HG03025 (cell line): ENCODE measurements around the gene TMEM131.

Source experiments
- ATAC-seq: cut with Tn5 transposase; IDR thresholded peaks from one replicate; pipeline ENCODE4 v1.9.1; 2021; ENCODE audit warnings: mild to moderate bottlenecking, moderate library complexity; ENCODE audit not compliant: unreplicated experiment, low FRiP score

Gene TMEM131

DNA sequence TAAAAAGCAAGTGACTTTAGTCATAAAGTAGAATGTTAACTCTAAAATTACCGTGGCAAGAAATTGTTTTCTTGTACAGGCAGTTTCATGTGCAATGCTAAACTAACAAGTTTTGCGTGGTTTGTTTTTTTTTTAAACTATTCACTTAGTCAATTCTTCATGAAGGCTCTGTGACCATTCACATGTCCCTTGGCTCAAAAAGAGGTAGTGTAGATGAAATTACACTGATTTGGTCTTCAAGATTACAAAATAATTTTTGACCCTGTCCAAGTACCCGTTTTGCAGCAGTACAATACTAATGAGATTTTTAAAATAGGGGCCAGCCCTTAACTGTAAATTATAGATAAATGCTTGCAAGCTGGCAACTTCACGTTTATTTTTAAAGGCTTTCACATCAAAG, 1.3 kb downstream of the TMEM131 start:
- ATAC-seq: no peak

DNA sequence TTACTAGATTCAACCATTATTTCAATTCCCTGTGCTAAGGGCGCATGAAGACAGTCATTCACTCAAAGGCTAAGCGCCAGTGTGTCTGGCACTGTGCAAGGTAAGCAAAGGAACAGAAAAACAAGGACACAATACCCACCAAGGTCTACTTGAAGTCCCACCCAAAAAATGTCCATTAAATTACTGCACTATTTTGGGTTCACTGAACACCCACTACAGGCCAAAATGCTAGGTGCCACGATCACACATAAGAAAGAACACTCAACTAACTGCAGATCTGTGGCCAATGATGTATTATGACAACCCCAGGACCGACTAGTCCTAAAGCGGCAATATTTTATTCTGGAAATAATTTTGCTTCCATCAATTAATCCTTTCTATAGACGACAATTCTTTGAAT, 1.8 kb downstream of the TMEM131 start:
- ATAC-seq: no peak

DNA sequence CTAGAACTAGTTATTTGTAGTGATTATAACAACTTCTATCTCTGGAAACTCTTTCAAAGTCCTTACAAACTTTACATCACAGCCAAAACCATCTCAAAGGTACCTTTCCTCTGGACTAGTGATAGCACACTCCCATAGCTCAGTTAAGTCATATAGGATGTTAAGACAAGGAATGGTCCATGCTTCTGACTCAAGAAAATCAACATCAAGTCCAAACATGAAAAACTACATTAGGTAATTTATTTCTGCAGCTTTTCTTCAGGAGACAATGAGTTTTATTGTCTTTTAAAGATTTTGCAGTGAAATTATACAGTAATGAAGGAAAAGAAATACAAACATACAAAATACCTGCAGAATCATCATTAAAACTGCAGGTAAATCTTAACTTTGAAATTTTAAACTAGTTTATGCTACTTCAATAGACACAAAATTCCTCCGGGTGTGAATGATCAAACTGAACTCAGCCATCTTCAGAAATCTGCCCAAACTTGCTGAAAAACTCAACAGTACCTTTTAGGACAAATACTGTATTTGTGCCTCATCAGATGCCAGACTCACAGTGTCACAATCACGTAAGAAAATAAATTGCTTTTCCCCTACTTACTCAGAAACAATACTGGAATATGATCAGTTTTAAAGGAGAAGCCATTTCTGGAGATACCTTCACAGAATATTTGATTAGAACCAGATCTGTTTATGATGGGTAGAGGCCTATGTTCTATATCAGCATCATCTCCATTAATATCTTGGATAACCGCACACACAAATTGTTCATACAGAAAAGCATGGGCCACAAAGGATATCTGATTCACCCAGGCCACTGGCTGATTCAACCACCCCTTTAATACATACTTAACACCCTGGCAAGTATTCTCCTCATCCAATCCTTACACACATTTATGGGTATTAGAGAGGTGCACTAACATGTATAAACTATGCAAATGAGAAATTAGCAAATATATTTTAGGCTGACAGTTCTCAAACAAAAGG, 2.6 kb downstream of the TMEM131 start:
- no peak for ATAC-seq

DNA sequence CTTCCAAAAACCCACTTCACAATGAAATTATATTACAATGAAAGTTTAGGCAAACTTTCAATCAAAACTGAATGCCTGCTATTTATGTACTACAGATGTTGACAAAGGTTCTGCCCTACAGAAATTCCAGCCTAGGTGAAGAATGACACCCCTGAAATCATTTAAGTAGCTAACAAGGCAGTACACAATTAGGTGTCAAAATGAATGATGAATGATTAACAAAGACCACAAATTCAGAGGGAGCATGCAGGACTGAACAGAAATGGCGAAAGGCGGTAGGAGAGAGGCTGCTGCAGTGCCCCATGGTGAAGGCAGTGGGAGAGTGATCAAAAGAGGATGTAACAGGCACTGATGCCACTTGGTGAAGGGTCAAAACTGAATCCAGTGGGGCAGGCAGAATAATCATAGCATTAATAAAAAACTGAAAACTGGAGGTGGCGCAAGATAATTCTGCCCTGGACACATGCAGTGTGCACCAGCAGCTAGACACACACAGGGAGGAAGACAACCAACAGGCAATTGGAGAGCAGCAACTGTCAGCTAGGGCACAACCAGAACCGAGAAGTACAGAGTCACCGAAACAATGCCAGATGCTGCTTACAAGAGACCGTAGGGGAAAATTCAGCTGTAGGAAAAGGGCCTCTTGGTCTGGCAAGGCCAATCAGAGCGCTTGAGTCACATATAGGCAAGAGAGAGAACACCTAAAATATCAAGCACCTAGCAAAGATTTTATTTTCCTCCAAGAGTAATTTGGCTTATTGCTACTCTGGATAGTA, 4.5 kb downstream of the TMEM131 start:
- ATAC-seq: no peak

DNA sequence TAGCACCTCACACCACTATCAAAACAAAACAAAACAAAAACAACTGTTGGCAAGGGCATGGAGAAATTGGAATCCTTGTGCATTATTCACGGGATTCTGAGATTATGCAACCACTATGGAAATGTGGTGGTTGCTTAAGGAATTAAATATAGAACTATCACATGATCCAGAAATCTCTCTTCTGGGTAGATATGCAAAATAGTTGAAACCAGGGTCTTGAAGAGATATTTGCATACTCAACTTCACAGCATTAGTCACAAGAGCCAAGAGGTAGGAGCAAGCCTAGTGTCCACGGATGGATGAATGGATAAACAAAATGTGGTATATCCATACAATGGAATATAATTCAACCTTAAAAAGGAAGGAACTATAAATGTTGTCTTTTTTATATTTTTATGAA, 7.0 kb downstream of the TMEM131 start:
- ATAC-seq: no peak

DNA sequence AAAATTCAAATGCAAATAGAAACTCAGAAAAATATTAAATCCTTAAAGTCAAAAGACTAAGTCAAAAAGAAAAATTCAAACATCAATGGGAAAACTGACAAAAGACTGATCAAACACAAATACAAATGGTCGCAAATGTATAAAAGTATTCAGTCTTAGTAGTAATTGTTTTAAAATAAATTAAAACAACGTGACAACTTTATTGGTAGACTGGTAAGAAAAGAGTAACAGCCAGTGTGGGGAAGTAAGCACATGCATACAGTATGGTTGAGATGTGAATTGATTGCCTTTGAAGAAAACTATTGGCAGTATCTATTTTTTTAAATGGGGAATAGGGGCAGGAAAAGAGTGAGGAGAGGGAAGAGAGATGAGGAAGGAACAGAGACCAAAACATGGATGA, 9.8 kb downstream of the TMEM131 start:
- ATAC-seq: no peak

DNA sequence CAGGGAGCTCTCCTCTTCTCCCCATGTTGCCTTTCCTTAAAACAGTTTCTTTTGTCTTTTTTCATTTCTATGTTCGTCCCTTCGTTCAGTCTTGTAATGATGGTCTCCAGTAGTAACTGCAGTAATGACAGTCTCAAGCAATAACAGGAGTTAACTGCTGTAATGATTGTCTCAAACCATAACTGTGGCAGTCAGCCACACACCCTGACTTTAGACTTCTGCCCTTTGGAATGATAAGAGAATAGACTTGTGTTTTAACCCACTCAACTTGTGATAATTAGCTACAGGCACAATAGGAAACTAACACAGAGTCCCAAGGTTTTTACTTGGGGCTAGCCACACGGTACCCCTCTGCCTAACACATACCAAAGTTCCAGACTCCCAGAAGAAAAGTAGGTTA, 12.1 kb downstream of the TMEM131 start:
- no peak for ATAC-seq

DNA sequence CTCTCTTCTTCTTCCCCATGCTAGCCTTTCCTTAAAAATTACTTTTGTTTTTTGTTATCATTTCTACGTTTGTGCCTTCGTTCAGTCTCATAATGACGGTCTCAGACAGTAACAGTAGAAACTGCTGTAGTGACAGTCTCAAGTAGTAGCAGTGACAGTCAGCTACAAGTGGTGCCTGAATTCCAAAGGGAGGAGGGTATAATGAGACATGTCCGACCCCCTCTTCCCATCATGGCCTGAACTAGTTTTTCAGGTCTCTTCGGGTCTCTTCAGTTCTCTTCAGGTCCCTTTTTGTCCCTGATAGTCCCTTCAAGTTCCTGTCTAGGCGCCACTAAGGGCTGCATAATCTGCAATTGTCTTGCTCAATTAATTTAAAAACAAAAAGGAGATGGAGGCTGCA, 12.6 kb downstream of the TMEM131 start:
- ATAC-seq: no peak

DNA sequence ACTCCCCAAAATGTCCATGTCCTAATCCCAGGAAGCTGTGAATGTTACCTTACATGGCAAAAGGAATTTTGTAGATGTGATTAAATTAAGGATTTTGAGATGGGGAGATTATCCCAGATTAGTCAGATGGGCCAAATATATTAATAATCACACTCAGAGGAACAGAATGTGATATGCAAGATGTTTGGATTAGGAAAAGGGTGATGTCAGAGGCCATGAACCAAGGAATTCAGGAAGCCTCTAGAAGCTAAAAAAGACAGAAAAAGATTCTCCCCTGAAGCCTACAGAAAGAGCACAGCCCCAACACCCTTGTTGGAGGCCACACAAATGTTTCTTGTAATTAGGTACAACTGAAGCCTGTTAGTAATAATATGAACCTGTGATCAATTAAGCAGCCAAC, 13.1 kb downstream of the TMEM131 start:
- ATAC-seq: no peak

DNA sequence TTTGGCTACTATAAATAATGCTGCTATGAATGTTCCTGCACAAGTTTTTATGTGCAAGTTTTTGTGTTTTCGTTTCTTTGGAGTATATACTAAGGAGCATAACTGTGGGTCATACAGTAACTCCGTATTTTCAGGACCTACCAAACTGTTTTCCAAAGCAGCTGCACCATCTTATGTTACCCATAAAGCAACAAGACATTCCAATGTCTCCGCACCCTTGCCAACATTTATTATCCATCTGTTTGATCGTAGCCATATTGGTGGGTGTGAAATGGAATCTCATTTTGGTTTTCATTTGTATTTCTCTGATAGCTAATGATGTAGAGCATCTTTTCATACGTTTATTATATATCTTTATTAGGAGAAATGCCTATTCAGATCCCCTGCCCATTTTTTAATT, 13.8 kb downstream of the TMEM131 start:
- ATAC-seq: no peak

DNA sequence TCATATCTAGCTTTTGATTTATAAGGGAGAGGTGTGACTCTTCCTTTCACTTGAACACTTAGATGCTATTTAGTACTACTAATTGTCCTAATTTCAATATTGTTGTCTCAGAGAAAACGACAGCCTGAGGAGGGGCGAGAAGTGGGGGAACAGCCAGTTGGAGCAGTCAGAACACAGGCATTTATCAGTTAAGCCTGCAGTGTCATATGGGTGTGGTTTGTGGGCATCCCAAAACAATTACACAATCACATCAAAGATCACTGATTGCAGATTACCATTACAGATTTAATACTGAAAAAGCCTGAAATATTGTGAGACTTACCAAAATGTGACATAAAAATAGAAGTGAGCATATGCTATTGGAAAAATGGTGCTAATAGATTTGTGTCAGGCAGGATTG, 15.8 kb downstream of the TMEM131 start:
- no peak for ATAC-seq

DNA sequence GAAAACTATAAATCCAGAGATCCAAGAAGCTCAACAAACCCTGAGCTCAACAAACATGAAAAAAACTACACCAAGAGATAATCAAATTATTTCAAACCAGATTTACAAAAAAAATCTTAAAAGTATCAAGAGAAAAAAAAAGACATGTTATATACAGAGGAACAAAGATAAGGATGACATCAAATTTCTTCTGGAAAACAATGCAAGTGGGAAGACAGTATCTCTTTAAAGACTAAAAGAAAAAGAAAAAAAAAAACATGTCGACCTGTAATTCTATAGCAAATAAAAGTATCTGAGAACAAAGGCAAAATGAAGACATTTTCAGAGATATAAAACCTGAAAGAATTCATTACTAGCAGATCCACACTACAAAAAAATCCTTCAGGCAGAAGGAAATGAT, 21.3 kb downstream of the TMEM131 start:
- ATAC-seq: no peak

DNA sequence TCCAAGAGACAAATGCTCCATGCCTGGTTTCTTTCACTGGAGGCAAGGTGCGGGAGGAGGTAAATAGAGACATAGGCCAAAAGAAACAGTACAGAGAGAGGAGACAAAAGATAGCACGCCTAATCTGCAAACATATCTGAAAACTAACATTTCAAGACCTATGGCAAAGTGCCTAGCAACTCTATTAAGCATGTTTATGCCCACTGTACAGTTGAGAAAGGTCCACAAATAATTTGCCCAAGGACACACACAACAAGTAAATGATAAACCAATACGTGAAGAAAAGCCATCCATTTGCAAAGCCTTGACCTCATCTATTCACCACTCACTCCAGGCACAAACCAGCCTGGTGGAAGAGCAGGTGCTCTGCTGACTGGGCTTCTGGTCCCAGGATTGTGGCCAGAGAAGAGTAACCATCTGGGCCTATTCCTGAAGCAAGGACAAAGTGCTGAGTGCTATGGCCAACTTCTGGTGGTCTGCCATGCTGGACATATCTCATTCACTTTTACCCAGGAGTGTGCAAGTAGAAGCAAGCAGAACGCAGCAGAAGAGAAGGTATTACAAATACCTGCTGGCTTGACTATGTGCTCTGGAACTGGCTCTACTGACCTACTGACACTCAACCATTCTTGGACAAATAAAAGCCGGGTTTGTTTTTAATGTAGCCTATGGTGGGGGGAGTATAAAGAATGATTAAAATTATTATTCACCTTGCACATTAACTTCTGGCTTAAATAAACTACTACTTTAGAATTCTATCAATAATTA, 25.3 kb downstream of the TMEM131 start:
- no peak for ATAC-seq

DNA sequence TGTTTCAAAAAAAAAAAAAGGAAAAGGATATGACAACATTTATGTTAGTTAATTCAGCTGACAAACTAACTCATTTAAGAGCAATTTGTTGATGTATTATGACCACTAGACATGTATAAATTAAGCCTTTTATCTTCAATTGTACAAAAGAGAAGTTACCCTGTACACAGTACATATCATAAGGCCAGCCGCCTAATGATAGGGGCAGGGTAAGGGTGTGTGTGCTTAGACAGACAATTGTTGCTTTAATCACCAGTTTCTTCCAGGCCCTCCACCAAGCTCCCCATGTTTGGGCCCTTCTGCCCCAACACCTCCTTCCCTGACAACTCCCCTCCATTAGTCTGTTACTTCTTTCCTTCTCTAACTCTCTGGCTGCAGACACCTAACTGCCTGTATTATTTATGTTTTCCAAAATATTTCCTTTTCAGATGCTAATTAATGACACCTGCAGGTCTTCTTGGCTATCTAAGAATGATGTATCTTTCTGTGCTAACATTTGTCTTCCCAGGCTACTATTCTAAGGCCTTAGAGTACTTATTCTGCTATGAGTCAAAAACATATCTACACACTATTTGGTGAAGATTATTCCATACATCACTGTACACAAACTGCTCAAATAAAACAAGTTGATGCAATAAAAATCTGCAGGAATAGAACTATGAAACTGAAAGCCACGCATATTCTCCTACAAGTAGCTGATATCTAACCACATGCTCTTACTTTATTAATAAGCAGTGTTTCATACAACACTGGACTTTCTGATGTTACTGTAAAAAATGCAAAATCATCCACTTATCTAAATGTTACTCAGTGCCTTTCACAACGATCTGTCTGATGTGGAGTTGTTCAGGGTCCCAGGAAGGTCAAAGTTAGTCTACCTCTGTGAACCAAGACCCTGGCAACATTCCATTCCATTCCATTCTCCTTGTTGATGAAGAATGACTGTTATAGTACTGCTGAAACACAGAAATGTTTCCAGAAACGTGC, 26.4 kb downstream of the TMEM131 start:
- ATAC-seq: no peak

DNA sequence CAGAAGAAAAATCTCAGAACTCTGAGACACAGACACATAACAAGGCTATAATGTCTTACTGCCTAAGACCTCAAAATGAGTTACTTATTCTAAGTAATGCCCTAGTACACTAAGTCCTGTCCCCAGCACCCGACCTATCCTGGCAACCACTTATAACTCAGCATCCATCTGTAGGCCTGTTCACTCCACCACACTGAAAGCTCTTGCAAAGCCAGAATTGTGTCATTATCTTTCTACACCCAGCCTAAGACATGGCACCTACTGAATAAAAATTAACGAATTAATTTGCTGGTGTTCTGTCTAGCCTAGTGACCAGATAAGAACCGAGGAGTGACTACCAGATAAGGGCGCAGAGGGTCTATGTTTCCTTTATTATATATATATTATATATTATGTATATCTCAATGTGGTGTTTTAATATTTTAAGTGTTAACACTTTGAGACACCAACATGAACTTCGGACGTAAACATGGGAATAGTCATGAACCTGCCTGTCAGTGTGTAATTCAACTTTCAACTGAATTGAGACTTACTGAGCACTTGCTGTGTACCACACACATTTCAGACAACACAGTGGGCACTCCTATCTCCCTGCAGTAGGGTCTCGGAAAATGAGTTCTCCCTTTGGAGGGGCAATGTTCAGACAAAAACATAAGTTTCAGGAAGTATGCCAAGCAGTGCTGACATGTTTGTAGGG, 27.7 kb downstream of the TMEM131 start:
- no peak for ATAC-seq

DNA sequence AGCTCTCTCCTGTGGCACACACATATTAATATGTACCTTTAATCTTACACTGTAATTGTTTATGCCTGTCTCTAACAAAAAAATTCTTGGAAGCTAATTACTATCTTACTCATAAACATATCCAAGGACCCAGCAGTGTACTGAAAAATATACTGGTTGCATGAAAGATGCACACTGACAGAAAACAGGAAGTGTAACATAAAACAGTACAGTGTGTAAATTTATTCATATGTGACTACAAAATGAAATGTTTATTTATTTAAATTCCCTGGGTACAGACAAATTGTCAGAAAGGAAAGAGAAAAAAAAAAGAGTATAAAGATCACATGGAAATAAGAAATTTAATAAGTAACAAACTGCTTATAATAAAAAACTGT, 28.5 kb downstream of the TMEM131 start:
- ATAC-seq: no peak

DNA sequence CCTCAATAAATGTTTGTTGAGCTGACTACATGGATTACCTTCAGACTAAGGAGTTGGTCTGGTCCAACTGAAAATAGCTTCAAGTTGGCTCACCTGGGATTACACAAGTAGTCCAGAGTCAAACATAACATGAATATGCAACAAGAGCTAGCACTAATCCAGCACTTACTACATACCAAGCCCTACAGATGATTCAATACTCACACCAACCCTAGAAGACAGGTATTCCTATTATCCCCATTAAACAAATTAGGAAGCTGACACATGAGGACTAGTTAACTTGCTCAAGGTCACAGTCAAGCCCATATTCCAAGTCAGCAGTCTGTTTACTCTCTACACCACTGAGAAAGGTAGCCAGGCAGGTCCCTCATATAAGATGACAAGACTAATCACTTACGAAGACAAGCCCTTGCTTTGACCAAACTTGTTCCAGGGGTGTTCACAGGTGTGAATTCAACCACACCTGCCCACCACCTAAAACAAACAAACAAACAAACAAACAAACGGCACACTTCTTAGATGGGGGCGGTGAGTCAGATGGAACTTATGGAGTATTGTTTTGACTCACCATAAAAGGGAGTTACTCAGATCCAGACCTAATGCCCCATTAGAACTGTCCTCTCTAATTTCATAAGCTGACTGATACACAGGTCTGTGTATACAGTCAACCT, 29.1 kb downstream of the TMEM131 start:
- no peak for ATAC-seq

DNA sequence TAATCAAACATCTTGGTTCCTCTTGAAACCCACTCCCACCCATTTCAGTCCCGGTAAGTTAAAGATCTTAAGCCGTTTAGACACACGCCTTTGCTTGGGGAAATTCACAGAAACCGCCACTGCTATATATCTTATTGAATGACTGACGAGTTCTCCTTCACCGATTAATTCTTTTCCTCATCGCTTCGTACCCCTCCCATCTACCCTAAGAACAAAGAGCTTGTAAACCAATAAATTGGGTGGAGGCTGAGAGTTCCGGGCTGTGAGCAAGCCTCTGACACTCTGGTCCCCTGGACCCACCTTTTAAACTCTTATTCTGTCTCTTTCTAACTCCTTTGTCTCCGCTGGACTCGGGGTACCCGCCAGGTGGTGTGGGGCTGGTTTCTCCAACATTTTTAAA, 30.6 kb downstream of the TMEM131 start:
- ATAC-seq: no peak

DNA sequence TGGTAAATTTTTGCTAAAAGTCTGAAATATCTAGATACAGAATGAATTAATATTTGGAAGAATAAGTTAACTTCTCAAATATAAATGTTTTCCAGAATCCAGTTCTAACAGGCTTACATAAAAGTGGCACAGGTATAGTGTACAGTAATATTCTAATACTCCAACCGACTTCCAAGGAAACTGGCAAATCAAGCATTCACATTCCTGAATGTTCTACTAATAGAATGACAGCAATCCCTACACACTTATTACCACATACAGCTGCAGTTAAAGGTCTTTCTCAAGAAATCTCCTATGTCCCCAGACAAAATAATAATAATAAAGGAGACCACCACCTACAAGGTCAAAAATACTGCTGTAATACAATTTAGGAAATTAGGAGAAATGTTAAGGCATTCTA, 31.9 kb downstream of the TMEM131 start:
- no peak for ATAC-seq
